Measurements from ENCODE around the gene XPR1. TPM values are rescaled to one million over a fixed set of nuclear protein-coding genes. Genes with fewer than 3 reads are reported as not detected.

Gene XPR1
- total RNA-seq, 1 donor from 2014 or later, result 35.2 TPM

DNA sequence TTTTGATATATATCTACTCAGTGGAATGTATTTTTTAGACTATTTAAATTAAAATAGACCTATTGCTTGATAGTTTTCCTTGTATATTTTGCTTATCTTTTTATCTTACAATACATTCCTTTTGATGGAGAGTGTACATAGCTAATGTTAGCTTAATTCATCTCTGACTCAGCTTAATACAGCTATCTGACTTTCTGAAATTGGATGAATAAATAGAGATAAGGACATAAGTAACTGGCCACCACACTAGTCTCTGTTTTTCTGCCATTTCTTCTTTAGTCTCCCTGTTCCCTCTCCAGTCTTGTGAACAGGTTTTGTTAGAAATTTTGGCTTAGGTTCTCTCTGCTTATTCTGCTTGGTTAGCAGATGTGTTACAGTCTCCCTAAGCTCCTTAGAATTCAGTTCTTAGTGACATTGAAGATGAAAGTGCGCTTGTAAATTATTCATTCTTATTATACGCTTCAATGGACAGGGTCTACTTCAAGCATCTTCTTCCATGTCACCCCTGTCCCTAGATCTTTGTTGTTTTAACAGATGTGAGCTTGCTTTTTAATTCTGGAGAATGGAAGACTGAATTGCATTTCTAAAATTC, 59.6 kb downstream of the XPR1 start:
- Mint-ChIP-seq H3K9me3 (ENCODE audit: unreplicated experiment) (peaks cover 2% of the 10 kb centered on the region), H3K4me3 (ENCODE audit: unreplicated experiment) (no peak overlapping the region), H3K27ac (ENCODE audit: unreplicated experiment) (no peak overlapping the region), H3K4me1 (ENCODE audit: low read depth, unreplicated experiment) (no peaks in the 10 kb centered on the region), H3K36me3 (ENCODE audit: low read depth, unreplicated experiment) (no peaks in the 10 kb centered on the region), H3K27me3 (ENCODE audit: low read depth, unreplicated experiment) (no peaks in the 10 kb centered on the region)
- FAIRE-seq (peak; percentile 79), DNase-seq (ENCODE audit: low read depth) (peak; percentile 44)
- H3K9me3 ChIP-seq (ENCODE audit: insufficient read depth, low read depth, low read length), result no peaks in the 10 kb centered on the region
- H2AFZ ChIP-seq (ENCODE audit: low read depth, low read length), result no peak overlapping the region
- H3K27ac ChIP-seq (ENCODE audit: low read depth, low read length), result no peak overlapping the region
- peaks cover 2% of the 10 kb centered on the region for H3K79me2 ChIP-seq (ENCODE audit: insufficient read depth, low read length)
- no peaks in the 10 kb centered on the region for H3K36me3 ChIP-seq (ENCODE audit: insufficient read depth, low read length)
- TF ChIP-seq EZH2 (IDR thresholded peaks at IDR 0.05; ENCODE audit: insufficient read depth, low read length), result no peak
- no peak for TF ChIP-seq CTCF (IDR thresholded peaks at IDR 0.05; ENCODE audit: insufficient read depth, low read depth, low read length)
- peaks cover 8% of the 10 kb centered on the region for H4K20me1 ChIP-seq (ENCODE audit: insufficient read depth, low read length)
- peaks cover 3% of the 10 kb centered on the region for H3K4me1 ChIP-seq (ENCODE audit: insufficient read depth, low read length)
- H3K4me3 ChIP-seq (ENCODE audit: insufficient read depth, low read depth, low read length), result no peak overlapping the region
- H3K27me3 ChIP-seq (ENCODE audit: insufficient read depth, low read length), result no peaks in the 10 kb centered on the region
- H3K4me2 ChIP-seq (ENCODE audit: low read length), result no peak overlapping the region
- no peak overlapping the region for H3K9ac ChIP-seq (ENCODE audit: low read length)

GRCh38 chr1:180693564-180694244, 61.9 kb downstream of the XPR1 start:
- TF ChIP-seq CTCF (IDR thresholded peaks at IDR 0.05; ENCODE audit: insufficient read depth, low read depth, low read length) (no peak), EZH2 (IDR thresholded peaks at IDR 0.05; ENCODE audit: insufficient read depth, low read length) (no peak)
- no peak overlapping the region for H3K9ac ChIP-seq (ENCODE audit: low read length)

DNA sequence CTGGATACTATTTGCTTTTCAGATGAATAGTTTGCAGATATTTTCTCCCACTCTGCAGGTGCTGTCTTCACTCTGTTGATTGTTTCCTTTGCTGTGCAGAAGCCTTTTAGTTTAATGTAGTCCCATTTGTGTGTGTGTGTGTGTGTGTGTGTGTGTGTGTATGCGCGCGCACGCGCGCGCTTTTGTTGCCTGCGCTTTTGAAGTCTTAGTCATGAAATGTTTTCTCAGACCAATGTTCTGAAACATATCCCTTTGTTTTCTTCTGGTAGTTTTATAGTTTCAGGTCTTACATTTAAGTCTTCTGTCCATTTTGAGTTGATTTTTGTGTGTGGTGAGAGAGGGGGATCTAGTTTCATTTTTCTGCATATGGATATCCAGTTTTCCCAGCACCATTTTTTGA, 63.5 kb downstream of the XPR1 start:
- Mint-ChIP-seq H3K4me1 (ENCODE audit: low read depth, unreplicated experiment) (no peaks in the 10 kb centered on the region), H3K36me3 (ENCODE audit: low read depth, unreplicated experiment) (peaks cover 4% of the 10 kb centered on the region), H3K27ac (ENCODE audit: unreplicated experiment) (no peak overlapping the region), H3K27me3 (ENCODE audit: low read depth, unreplicated experiment) (no peaks in the 10 kb centered on the region), H3K4me3 (ENCODE audit: unreplicated experiment) (no peak overlapping the region), H3K9me3 (ENCODE audit: unreplicated experiment) (peaks cover 15% of the 10 kb centered on the region)
- no peak for DNase-seq (ENCODE audit: low read depth)
- Histone ChIP-seq H3K4me3 (ENCODE audit: insufficient read depth, low read depth, low read length) (no peak overlapping the region), H2AFZ (ENCODE audit: low read depth, low read length) (no peak overlapping the region), H3K27ac (ENCODE audit: low read depth, low read length) (no peak overlapping the region), H3K9ac (ENCODE audit: low read length) (no peak overlapping the region), H3K4me2 (ENCODE audit: low read length) (no peak overlapping the region), H4K20me1 (ENCODE audit: insufficient read depth, low read length) (peaks cover 15% of the 10 kb centered on the region), H3K9me3 (ENCODE audit: insufficient read depth, low read depth, low read length) (no peaks in the 10 kb centered on the region), H3K36me3 (ENCODE audit: insufficient read depth, low read length) (no peaks in the 10 kb centered on the region), H3K79me2 (ENCODE audit: insufficient read depth, low read length) (peaks cover 11% of the 10 kb centered on the region), H3K27me3 (ENCODE audit: insufficient read depth, low read length) (no peaks in the 10 kb centered on the region), H3K4me1 (ENCODE audit: insufficient read depth, low read length) (peaks cover 3% of the 10 kb centered on the region)
- no peak for TF ChIP-seq CTCF (IDR thresholded peaks at IDR 0.05; ENCODE audit: insufficient read depth, low read depth, low read length)
- TF ChIP-seq EZH2 (IDR thresholded peaks at IDR 0.05; ENCODE audit: insufficient read depth, low read length), result no peak
- no peak for FAIRE-seq

More at GRCh38 chr1:180693564-180694244, 61.9 kb downstream of the XPR1 start:
- Histone ChIP-seq H3K4me2 (ENCODE audit: low read length) (no peak overlapping the region), H2AFZ (ENCODE audit: low read depth, low read length) (no peak overlapping the region), H3K27me3 (ENCODE audit: insufficient read depth, low read length) (no peaks in the 10 kb centered on the region), H3K27ac (ENCODE audit: low read depth, low read length) (no peak overlapping the region), H3K4me1 (ENCODE audit: insufficient read depth, low read length) (peaks cover 3% of the 10 kb centered on the region), H3K79me2 (ENCODE audit: insufficient read depth, low read length) (peaks cover 11% of the 10 kb centered on the region), H3K9me3 (ENCODE audit: insufficient read depth, low read depth, low read length) (no peaks in the 10 kb centered on the region), H4K20me1 (ENCODE audit: insufficient read depth, low read length) (peaks cover 15% of the 10 kb centered on the region), H3K36me3 (ENCODE audit: insufficient read depth, low read length) (no peaks in the 10 kb centered on the region), H3K4me3 (ENCODE audit: insufficient read depth, low read depth, low read length) (no peak overlapping the region)
- FAIRE-seq (no peak), DNase-seq (ENCODE audit: low read depth) (no peak)
- H3K36me3 Mint-ChIP-seq (ENCODE audit: low read depth, unreplicated experiment), result peaks cover 2% of the 10 kb centered on the region
- H3K4me1 Mint-ChIP-seq (ENCODE audit: low read depth, unreplicated experiment), result no peaks in the 10 kb centered on the region
- no peak overlapping the region for H3K4me3 Mint-ChIP-seq (ENCODE audit: unreplicated experiment)
- H3K9me3 Mint-ChIP-seq (ENCODE audit: unreplicated experiment), result peaks cover 13% of the 10 kb centered on the region
- no peaks in the 10 kb centered on the region for H3K27me3 Mint-ChIP-seq (ENCODE audit: low read depth, unreplicated experiment)
- no peak overlapping the region for H3K27ac Mint-ChIP-seq (ENCODE audit: unreplicated experiment)
